GM18517 (cell line): Measurements from ENCODE around the gene GCSAM.

Experiments
- ATAC-seq: cut with Tn5 transposase; IDR thresholded peaks from one replicate; pipeline ENCODE4 v1.9.1; 2021; ENCODE audit warnings: mild to moderate bottlenecking, moderate library complexity; ENCODE audit not compliant: unreplicated experiment

GCSAM gene

GRCh38 chr3:112109322-112109721 is 23.7 kb downstream of the GCSAM start:
- ATAC-seq: no peak

DNA sequence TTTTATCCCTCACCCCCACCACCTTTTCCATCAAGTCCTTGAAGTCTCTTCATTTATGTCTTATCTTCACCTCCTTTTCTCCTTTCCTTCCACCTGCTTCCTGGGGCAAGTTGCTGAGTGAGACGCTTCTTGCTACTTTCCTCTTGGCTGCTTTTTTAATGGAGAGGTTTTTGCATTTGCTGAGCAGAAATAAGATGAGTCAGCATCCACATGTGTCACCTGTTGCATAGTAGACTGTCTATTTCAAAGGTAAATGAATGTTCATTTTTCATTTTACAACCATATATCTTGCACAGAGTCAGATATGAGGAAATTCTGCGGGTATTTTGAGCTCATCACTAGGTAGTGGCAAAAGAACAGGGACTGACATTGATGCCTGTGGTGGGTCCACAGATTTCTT is 28.3 kb downstream of the GCSAM start:
- no peak for ATAC-seq

GRCh38 chr3:112101916-112102315 is 31.1 kb downstream of the GCSAM start:
- ATAC-seq: no peak

DNA sequence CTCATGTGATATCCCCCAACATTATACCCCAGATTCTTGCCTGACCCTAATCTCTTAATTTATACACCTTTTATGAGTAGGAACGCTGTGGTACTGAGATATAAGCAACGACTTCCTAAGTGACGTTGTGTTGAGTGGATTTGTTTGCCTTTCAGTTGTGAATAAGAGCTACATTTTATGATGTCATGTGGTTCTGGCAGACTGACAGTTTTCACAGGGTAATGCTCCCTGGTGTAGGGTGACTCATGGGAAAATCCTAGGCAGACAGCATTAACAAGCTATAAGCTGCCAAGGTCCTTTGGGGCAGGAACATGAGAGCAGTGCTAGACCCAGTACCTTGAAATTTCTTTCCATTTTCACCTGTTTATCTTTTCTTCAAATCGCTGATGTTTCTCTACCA is 35.7 kb downstream of the GCSAM start:
- ATAC-seq: no peak

DNA sequence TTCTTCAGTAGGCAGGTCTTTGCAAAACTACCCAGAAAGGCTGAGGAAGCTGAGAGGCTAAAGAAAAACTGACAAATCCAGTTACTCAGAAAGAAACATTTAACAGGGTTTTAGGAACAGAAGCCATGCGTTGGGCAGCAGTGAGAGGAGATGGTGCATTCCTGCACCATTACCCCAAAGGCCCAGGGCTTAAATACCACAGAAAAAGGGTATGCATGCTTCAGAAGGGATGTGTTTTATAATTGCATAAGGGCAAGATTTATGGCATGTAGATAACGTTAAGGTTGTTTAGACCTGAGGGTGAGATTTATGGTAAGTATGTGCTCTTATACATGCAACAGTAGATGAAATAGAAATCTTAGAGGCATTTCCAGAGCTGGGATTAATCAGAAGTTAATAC is 36.9 kb downstream of the GCSAM start:
- ATAC-seq: no peak

- no peak for ATAC-seq
Observed at GRCh38 chr3:112095731-112096130, 37.3 kb downstream of the GCSAM start.

GRCh38 chr3:112093180-112093522 is 39.9 kb downstream of the GCSAM start:
- ATAC-seq: no peak

DNA sequence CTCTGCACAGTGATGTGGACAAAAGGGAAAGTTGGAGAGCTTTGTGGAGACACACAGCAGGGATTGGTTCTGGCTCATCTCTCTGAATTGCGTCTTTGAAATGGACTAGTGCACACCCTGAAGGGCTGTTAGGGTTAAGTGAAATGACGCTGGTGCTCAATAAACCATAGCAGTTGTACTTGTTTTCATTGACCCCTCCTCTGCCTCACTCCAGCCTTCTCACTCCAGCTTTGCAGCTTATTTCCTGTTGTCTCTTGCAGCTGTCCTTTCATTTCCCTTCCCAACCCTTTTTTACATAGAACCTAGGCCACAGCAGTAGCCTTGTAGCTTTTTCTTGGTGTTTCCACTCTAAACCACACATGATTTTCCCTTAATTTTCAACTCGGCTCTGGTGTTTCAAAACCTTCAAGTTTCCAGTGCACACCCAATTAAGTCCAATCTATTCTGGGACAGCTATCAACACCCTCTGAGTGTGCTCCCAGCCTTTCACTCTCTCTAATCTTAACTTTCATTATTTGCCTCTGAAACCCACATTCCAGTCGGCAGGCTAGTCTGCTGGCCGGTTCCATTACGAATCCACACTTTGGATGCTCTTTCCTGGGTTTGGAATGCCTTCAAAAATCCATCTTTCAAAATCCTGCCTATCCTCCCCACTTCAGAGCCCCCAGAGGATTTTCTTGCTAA is 40.4 kb downstream of the GCSAM start:
- no peak for ATAC-seq

- ATAC-seq: no peak
Observed at GRCh38 chr3:112090887-112091586, 42.0 kb downstream of the GCSAM start.

DNA sequence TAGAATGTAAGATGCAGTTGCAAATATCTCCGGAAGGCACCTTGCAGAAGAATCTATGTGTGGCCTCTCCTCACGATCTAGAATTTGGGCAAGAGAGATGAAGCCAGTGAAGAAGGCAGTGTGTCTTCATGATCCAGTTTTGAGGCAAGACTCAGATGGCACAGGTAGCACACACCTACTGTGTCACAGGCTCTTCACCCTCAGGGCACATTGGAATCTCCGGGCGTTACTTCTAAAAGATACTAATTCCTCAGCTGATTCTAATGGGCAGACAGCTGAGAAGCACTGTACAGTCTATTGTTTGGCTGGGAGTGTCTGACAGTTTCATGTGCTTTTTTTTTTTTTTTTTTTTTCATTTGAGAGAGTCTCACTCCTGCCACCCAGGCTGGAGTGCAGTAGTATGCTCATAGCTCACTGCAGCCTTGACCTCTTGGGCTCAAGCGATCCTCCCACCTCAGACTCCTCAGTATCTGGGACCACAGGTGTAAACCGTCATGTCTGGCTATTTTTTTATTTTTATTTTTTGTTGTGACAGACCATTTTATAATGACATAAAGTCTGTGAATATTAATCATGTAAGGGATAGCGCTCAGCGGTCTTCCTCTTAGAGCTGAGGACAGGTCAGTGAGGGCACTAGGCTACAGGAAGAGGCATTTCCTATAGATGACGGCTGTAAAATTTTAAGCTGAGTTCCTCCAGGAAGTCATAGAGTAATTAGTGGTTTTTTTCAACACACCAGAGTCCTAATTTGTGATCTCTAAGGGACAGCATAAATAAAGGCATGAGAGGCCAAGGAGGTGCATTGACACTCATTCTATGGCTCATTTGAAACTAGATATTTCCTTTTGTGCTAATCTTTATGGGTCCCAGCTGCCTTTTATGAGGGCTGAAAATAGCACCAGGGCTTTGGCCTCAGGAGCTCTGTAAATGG is 42.8 kb downstream of the GCSAM start:
- ATAC-seq: no peak

GRCh38 chr3:112088944-112089343 is 44.1 kb downstream of the GCSAM start:
- no peak for ATAC-seq

- no peak for ATAC-seq
Observed at GRCh38 chr3:112087746-112088145, 45.3 kb downstream of the GCSAM start.

GRCh38 chr3:112086875-112087524 is 46.0 kb downstream of the GCSAM start:
- no peak for ATAC-seq

GRCh38 chr3:112086076-112086854 is 46.8 kb downstream of the GCSAM start, which contains the start of gene C3orf52:
Gene C3orf52 (plus strand): TSS chr3:112086389. CDS start chr3:112086408, 19 bp downstream.
- ATAC-seq: peak; percentile 71

GRCh38 chr3:112085735-112086075 is 47.3 kb downstream of the GCSAM start:
- no peak for ATAC-seq

GRCh38 chr3:112084980-112085705 is 47.9 kb downstream of the GCSAM start:
- no peak for ATAC-seq

GRCh38 chr3:112083239-112083638 is 49.8 kb downstream of the GCSAM start:
- ATAC-seq: no peak

- no peak for ATAC-seq
Observed at GRCh38 chr3:112078125-112079083, 54.6 kb downstream of the GCSAM start.
